ENCODE measurements around the gene CYB5D1.
"Not testable (repeated sequence)": the region's sequence is repeated elsewhere in the genome, so short reads cannot be mapped to it uniquely, and the experiment has no call there.

The CYB5D1 gene

DNA sequence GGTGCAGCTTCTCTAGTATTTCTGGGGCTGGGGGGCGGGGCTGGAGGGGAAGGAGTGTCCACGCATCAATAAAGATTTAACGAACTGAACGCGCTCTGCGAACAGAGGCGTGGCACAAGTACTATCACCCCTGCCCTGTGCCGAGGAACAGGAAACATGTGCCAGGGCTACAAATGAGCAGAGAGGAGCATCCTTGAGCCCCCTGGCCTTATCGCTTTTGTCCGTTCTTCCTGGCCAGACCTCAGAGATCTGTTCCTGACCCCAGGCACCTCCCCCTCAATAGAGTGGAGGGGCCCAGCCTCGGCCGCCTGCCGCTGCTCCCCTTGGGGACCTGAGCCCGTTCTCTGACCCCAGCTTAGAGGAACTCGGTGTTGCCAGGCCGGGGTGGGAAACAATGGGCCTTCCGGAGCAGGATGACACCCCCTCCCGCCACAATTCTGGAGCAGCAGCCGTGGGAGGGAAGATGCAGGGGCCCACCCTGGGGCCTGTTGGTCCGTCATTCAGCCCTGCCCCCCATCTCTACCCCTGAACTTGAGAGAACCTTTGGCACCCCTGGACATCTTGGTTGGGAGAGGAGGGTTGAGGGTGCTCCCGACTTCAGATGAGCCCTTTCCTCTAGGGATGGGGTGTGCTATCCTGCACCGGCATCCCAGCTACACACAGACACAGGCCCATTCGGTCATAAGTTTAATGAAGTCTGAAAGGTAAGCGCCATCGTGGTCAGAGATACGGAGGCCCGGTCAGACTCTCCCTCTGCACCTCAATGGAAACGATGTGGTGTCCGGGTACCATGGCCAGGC, 1.6 kb upstream of the CYB5D1 start:
- no peak for DNase-seq (ENCODE audit: low read depth in 4 of 4, low spot score in 1 of 4)

DNA sequence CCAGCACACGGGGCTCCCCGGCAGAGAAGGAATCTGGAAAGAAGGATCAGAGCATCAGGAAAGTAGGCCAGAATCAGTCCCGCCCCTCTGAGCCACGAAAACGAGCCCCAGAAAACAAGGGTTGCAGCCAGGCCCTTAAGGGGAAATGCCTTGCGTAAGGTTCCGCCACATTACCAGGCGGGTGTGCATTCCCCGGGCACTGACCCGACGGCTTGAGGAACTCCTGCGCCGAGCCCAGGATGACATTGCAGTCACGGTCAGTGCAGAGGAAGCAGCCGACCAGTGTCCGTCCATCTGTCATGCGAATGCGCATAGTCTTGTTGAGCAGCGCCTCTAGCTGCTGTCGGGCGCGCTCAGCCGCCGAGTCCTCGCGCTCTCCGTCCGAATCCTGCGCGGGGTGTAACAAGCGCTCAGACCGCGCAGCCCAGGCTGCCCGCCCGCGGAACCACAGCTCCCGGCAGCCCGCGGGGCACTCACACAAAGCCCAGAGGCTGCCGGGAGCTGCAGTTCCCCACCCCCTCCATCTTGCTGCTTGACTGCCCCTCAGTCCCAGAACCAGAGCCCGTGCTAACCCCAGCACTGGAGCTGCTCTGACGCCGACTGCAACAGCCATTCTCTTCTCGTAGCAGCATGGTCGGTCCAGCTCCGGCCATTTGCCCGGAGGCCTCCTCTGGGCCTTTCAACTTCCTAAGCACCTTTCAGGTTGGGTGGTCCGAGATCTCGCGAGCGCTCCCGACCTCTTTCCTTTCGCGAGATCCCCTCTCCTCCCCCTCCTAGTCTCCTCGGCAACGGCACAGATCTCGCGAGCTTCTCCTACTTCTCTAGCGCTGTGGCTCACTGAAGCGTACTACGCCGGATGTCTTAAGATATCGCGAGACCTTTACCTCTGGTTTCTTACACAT, 741 bp upstream of the CYB5D1 start, which contains the start of gene NAA38:
Gene NAA38 (minus strand): TSS at position 749 of the 902 bp plus-strand sequence. CDS start 96 bp downstream, at position 653.
- peak; percentile 79 to 89 (median 83) for DNase-seq (ENCODE audit: low read depth in 4 of 4, low spot score in 1 of 4)

DNA sequence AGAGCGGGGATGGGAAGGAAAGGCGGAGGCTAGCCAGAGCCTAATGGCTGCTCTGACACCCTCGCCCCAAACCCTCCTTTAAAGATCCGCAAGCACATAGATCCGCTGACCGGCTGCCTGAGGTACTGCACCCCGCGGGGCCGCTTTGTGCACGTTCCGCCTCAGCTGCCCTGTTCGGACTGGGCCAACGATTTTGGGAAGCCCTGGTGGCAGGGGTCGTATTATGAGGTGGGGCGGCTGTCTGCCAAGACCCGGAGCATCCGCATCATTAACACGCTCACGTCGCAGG, 663 bp downstream of the CYB5D1 start:
- DNase-seq (ENCODE audit: low read depth in 4 of 4, low spot score in 1 of 4), result no peak

DNA sequence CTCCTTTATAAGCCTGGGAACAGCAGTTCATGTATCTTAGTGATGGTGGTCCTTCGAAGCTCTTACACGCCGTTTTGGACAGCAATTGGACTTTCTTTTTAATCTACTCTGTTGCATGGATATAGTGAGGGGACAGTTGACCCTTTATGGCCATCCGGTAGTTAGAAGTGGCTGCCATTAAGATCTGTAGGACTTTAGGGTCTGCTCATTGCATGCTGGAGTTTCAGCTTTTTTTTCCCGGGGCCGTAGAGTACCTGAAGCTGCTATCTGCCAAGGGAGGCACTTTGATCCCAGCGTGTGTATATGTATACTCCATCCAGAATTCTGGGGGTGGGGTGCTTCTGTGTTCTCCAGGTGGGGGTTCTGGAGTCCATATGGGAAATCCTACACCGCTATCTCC, 1.2 kb downstream of the CYB5D1 start:
- DNase-seq (ENCODE audit: low read depth in 4 of 4, low spot score in 1 of 4), result no peak

DNA sequence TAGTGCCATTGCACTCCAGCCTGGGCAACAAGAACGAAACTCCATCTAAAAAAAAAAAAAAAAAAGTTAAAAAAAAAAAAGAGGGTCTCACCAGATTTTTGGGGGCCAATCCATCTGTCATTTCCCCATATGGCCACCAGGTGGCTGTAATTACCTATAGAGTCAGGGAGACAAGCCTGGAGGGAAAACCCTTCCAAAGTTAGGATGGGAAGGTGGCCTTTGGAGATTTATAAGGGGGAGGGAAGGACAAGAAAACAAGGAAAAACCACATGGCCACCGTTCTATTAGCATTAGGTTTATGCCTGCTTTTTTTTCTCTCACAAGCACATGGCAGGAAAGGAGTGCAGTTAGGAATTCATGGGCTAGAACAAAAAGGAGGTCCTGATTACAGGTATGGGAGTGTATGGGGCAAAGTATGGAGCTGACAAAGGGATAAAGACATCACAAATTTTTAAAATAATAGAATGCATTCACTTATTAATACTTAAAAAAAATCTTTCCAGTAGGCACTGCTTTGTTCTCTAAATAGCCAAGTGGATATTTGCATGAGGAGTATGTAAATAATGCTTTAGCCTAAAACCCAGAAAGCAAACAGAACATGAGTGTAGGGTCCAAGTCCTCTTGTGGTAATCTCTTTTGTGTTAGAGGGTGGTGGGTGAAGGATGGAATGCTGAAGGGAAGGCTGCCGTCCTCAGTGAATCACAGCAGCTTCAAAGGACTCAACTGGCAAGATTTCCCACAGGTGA, 5.1 kb downstream of the CYB5D1 start:
- DNase-seq (ENCODE audit: low read depth in 4 of 4, low spot score in 1 of 4), result no peak

DNA sequence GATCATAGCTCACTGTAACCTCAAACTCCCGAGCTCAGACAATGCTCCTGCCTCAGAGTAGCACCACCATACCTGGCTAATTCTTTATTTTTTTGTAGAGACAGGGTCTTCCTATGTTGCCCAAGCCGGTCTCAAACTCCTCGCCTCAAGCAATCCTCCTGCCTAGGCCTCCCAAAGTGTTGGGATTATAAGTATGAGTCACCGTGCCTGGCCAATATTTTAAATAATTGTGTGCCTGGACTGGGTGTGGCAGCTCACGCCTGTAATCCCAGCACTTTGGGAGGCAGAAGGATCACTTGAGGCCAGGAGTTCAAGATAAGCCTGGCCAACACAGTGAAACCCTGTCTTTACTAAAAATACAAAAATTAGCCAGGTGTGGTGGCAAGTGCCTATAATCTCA, 6.6 kb downstream of the CYB5D1 start:
- DNase-seq (ENCODE audit: low read depth in 4 of 4, low spot score in 1 of 4), result not testable (repeated sequence)

DNA sequence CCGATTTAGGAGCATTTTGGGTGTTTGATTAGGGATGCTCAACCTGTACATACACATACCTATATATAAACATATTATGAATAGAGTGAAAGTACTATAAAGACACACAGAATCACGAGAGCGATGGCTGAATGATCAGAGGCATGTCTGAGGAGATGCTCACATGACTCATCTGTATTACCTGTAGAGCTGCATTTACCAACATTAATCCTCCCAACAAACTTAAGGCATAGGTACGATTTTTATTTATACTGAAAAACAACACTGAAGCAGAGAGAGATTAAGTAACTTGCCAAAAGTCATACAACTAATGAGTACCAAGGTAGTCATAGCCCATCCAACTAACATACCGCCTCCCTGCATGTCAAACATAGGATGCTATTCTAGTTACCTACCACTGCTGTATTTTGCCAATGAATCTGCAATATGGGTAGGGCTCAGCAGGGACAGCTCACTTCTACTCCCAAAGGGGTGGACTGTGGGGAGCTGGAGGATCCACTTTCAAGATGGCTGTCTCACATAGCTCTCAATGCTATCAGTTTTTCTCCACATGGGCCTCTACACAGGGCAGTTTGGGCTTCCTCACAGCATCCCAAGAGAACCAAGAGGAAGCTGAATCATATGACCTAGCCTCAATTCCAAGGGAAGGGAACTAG, 7.3 kb downstream of the CYB5D1 start:
- DNase-seq (ENCODE audit: low read depth in 4 of 4, low spot score in 1 of 4), result no peak

DNA sequence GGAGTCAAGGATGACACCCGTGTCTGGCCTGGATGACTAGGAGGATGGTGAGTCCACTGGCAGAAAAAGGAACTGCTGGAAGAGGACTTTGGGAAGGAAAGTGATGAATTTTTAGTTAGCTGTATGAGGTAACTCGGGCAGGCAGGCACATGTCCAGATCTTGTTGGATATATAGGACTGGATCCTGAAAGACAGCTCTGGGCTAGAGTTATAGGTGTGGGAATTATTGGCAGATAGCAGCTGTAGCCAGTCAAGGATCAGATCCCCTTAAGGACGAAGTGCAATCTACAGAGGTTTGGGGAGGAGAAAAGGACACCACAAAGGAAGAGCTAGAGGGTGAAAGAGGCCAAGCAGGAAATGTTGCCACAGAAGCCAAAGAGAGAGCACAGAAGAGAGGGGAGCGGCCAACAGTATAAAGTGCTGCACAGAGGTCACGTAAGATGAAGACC, 10.1 kb downstream of the CYB5D1 start:
- no peak for DNase-seq (ENCODE audit: low read depth in 4 of 4, low spot score in 1 of 4)

DNA sequence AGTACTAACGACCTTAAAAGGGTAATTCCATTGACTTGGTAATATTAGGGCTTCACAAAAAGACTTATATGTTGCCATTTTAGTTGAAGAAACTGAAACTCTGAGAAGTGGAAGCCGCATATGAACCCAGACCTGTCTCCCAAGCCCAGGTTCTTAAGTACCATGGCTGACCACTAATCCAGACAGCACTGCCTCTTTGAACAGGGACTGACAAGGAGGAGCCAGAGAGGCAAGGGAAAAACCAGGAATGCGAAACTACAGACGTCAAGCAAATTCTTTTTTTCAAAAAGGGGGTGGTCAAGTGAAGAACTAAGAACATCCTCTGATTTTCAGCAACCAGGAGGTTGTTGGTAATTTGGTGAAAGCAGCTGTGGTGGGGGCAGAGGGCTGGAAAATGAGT, 15.2 kb downstream of the CYB5D1 start:
- no peak for DNase-seq (ENCODE audit: low read depth in 4 of 4, low spot score in 1 of 4)

DNA sequence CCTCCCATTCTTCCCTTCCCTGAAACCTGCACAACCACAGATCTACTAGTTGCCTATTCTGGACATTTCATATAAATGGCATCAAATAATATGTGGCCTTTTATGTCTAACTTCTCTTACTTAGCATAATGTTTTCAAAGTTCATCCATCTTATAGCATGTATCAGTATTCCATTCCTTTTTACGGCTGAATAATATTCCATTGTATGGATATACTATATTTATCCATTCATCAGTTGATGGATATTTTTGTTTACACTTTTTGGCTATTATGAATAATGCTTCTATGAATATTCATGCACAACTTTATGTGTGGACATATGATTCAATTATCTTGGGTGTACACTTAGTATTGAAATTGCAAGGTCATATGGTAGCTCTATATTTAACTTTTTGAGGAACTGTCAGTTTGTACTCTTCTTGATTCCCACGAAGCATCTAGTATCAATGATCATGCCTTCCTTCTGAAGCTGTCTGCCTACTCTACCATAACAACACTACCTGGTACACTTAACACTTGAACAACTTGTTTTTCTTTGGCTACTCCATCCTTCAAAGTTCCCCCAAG, 18.1 kb downstream of the CYB5D1 start:
- no peak for DNase-seq (ENCODE audit: low read depth in 4 of 4, low spot score in 1 of 4)

DNA sequence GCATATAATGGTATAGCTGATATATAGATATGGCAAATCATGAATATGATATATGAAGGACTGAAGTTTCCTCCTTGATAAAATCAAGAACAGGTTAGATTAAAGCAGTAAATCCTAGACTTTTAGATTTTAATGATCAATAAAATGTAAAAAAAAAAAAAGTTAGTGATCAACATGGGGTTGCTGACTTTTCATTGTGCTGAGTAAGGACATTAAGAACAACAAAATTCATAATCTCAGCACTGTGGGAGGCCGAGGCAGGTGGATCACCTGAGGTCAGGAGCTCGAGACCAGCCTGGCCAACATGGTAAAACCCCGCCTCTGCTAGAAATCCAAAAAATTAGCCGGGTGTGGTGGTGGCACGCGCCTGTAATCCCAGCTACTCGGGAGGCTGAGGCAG, 20.4 kb downstream of the CYB5D1 start:
- no peak for DNase-seq (ENCODE audit: low read depth in 4 of 4, low spot score in 1 of 4)

DNA sequence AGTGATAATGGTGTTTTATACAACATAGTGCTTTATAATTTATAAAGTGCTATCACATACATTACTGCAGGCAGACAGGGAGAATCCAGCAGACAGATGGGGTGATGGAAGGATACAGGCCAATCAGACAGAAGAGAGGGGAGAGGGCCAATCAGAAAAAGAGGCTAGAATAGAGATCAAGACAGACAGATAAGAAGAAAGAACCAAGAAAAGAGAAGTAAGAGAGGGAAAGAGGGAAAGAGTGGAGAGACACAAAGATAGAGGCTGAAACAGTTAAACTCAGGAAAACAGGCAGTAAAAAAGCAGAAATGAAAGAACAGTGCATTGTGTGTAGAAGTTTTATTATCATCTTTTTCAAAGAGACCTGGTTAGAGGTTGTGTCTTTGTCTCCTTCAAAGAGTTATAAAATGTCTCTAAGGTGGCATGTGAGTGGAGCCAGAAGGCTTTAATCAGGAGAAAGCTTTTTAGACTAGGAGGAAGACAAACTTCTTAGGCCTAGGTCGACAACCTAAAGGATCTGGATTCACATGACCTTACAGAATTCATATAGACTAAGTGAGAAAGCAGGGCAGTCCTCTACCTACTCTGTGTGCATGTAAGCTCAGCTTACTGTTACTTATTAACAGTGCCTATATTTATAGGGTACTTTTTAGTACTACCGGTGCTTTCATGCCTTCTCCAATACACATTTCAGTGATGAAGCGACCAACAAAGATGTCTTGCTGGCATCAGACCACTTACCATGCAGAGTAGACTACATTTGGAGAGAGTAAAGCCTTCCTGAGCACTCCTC, 22.5 kb downstream of the CYB5D1 start:
- DNase-seq (ENCODE audit: low read depth in 4 of 4, low spot score in 1 of 4), result no peak

DNA sequence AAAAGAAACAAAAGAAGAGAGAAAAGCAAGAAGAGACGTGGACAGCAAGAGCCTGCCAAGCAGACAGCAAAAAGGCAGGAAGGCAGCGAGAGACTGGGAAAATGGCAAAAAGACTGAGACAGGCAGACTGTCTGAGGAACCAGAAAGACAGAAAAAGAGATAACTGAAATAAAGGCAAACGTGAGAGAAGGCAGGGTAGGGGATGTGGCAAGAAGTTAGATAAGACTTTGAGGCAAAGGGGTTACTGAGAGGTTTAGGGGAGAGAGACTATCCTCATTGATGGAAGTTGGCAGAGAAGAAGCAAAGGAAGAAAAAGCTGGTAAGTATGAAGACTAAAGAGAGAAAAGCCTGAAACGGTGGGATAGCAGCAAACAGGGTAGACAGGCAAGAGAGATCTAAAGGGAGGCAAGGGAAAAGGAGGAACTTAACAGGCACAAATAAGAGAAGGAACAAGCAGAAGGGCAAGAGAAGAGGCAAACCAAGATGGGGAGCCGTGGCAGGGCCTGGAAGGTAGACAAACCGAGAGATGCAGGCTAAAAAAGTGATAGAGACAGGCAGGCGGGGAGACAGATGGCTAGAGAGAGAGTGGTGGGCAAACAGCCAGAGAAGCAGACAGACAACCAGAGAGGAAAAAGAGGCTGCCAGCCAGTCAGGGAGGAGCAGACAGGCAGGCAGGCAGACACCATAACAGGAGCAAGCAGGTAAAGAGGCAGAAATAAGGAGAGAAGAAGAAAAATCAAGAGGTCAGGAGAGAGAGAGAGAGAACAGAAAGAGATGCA, 23.7 kb downstream of the CYB5D1 start:
- no peak for DNase-seq (ENCODE audit: low read depth in 4 of 4, low spot score in 1 of 4)

DNA sequence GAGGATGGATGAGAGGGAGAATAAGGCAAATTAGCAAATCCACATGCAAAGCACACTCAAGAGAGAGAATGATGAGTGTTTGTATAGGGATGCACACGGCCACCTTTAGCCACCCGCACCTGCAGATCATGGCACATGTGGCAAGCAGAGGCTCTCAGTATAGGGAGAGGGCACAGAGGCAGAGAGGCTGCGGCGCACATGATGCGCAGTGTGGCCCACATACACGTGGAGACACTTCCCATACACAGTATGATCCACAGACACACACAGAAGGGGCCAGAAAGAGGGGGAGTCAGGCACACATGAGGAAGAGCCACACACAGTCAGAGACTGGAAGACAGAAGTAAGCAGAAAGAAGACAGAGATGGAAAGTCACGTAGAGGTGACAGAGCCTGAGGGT, 24.3 kb downstream of the CYB5D1 start:
- no peak for DNase-seq (ENCODE audit: low read depth in 4 of 4, low spot score in 1 of 4)

DNA sequence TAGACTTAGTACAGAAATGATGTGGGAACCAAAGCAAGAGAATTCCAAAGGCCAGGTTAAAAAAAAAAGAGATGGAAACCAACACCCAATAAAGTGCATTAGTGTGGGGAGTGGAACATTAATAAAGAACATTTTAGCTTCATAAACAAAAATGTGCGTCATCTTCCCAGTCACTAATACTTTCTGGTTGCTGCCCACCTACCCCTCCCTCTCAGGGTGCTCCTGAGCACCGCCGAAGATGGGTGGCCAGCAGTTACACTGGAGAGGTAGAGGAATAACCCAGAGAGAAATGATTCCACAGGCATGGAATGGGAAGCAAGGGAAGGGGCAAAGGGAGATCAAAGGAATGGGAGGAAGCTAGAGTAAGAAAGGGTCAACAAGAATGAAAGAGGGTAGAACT, 24.8 kb downstream of the CYB5D1 start:
- no peak for DNase-seq (ENCODE audit: low read depth in 4 of 4, low spot score in 1 of 4)

DNA sequence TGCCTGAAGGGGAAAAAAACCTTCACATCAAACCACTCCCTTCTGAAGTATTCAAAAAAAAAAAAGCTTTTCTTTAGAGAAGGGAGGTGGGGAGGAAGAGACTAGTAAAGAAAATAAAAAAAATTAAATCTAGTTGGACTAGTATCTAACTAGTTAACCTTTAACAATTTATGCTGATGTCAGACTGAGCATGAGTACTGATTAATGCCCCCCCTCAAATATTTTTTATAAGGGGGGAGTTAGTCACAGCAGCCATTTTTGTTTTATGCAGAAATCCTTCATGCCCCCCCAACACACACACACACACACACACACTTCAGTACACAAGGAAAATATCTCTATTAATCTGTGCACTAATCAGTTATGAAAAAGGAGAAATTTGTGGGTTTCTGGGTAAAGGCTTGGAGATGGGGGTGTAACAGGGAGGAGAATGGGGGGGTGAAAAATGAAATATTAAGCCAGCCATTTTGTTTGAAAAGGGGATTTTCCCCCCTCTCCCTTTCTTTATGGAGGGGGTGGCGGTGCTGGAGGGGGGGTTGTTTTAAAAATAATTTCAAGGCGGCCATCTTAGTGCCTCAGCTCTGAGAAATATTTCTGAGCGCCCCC, 26.1 kb downstream of the CYB5D1 start:
- no peak for DNase-seq (ENCODE audit: low read depth in 4 of 4, low spot score in 1 of 4)

DNA sequence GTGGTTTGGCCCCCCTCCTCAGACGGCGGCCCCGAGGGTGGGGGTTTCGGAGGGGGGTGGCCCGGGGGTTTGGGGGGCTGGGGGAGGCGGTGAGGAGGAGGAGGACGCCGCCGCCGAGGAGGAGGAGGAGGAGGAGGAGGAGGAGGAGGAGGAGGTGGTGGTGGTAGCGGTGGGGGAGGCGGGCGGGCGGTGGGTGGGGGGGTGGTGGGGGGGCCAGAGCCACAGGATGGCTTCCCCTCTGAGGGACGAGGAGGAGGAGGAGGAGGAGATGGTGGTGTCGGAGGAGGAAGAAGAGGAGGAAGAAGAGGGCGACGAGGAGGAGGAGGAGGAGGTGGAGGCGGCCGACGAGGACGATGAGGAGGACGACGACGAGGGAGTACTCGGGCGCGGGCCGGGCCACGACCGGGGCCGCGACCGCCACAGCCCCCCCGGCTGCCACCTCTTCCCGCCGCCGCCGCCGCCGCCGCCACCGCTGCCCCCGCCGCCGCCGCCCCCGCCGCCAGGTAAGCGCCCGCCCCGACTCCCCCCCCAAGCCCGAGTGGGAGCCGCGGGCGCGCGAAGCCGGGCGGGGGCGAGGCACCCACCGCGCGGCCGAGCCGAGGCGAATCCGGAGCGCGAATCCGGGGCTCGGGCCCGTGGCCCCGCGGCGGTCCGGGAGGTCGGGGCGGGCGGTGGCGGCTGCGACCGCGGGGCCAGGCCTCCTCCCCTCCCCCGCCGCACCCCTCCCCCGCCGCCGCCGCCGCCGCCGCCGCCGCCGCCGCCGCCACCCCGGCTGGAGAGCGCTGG, 27.0 kb downstream of the CYB5D1 start:
- peak in 2 of 4 experiments; percentile 16 to 21 for DNase-seq (ENCODE audit: low read depth in 4 of 4, low spot score in 1 of 4)
